Stimulated activated naive CD8-positive, alpha-beta T cell treated with anti-CD3 and anti-CD28 coated beads, Interleukin-15, amount 100 ng/mL, for 72 hours (primary cell): ENCODE data around the gene MT2A.

ENCODE experiments used
- ATAC-seq: fragments of 150-1000 bp; cut with Tn5 transposase; 2 replicates; pipeline ENCODE4 v1.10.0; 2021; ENCODE audit warnings: mild to moderate bottlenecking, moderate library complexity
- DNase-seq, 2 donors: peaks; one replicate each; pipeline ENCODE4 v3.0.0; 2021 to 2022
- H3K27ac Mint-ChIP-seq, 2 donors: one replicate each; pipeline ENCODE4 v1.8.0; 2022; ENCODE audit warnings: mild to moderate bottlenecking in 2 of 2, mixed read lengths in 2 of 2, moderate library complexity in 2 of 2
- H3K27me3 Mint-ChIP-seq: one replicate; pipeline ENCODE4 v1.8.0; 2022; ENCODE audit warnings: mixed read lengths
- H3K4me1 Mint-ChIP-seq: one replicate; pipeline ENCODE4 v1.8.0; 2022; ENCODE audit warnings: mild to moderate bottlenecking, mixed read lengths
- H3K4me3 Mint-ChIP-seq, 2 donors: one replicate each; pipeline ENCODE4 v1.8.0; 2022; ENCODE audit warnings: mild to moderate bottlenecking in 2 of 2, mixed read lengths in 2 of 2, moderate library complexity in 1 of 2
- H3K9me3 Mint-ChIP-seq, 2 donors: one replicate each; pipeline ENCODE4 v1.8.0; 2022; ENCODE audit warnings: mixed read lengths in 2 of 2

Gene MT2A

GRCh38 chr16:56625140-56625942 lies 17.0 kb downstream of the MT2A start, which contains the start of gene MT1E:
Gene MT1E (plus strand): TSS chr16:56625781. CDS start chr16:56625852, 71 bp downstream.
- H3K4me1 Mint-ChIP-seq, result peaks cover 20% of the 10 kb centered on the region
- peak within 1 kb of the TSS; percentile 93 to 96 for H3K27ac Mint-ChIP-seq
- H3K27me3 Mint-ChIP-seq, result peaks cover 58% of the 10 kb centered on the region
- DNase-seq (peak; percentile 62 to 73), ATAC-seq (peak; percentile 92)
- peak within 1 kb of the TSS; percentile 89 to 94 for H3K4me3 Mint-ChIP-seq
- no peaks in the 10 kb centered on the region for H3K9me3 Mint-ChIP-seq

GRCh38 chr16:56625943-56626654 lies 17.7 kb downstream of the MT2A start:
- peaks cover 20% of the 10 kb centered on the region for H3K4me1 Mint-ChIP-seq
- ATAC-seq, result peak; percentile 38
- H3K27me3 Mint-ChIP-seq, result peaks cover 65% of the 10 kb centered on the region
- DNase-seq, result no peak
- H3K27ac Mint-ChIP-seq, result peak overlapping the region; percentile 87 to 93
- no peaks in the 10 kb centered on the region for H3K9me3 Mint-ChIP-seq
- H3K4me3 Mint-ChIP-seq, result peak overlapping the region; percentile 89 to 94

- Mint-ChIP-seq H3K4me1 (peaks cover 22% of the 10 kb centered on the region), H3K27me3 (peaks cover 71% of the 10 kb centered on the region), H3K4me3 (peak overlapping the region; percentile 89 to 94), H3K9me3 (no peaks in the 10 kb centered on the region), H3K27ac (no peak overlapping the region)
- no peak for ATAC-seq
- no peak for DNase-seq
Observed at GRCh38 chr16:56626685-56627084, 18.3 kb downstream of the MT2A start.

GRCh38 chr16:56628486-56629350 lies 20.3 kb downstream of the MT2A start:
- DNase-seq, result no peak
- ATAC-seq, result no peak
- H3K27me3 Mint-ChIP-seq, result peaks cover 91% of the 10 kb centered on the region
- no peak overlapping the region for H3K27ac Mint-ChIP-seq
- H3K9me3 Mint-ChIP-seq, result no peaks in the 10 kb centered on the region
- peaks cover 37% of the 10 kb centered on the region for H3K4me1 Mint-ChIP-seq
- H3K4me3 Mint-ChIP-seq, result no peak overlapping the region

- no peak for DNase-seq
- Mint-ChIP-seq H3K4me1 (peaks cover 38% of the 10 kb centered on the region), H3K9me3 (no peaks in the 10 kb centered on the region), H3K4me3 (no peak overlapping the region), H3K27me3 (peaks cover 92% of the 10 kb centered on the region), H3K27ac (no peak overlapping the region)
- ATAC-seq, result no peak
Observed at GRCh38 chr16:56629531-56629930, 21.1 kb downstream of the MT2A start.

- DNase-seq (no peak), ATAC-seq (peak; percentile 59)
- Mint-ChIP-seq H3K4me3 (no peak overlapping the region), H3K27ac (no peak overlapping the region), H3K4me1 (peaks cover 39% of the 10 kb centered on the region), H3K27me3 (peaks cover 92% of the 10 kb centered on the region), H3K9me3 (no peaks in the 10 kb centered on the region)
Observed at GRCh38 chr16:56630134-56630533, 21.8 kb downstream of the MT2A start.

- peak overlapping the region in 1 of 2 donors; percentile 79 for H3K4me3 Mint-ChIP-seq
Observed at GRCh38 chr16:56631197-56631596, 22.8 kb downstream of the MT2A start.

GRCh38 chr16:56631832-56632155 lies 23.4 kb downstream of the MT2A start:
- Mint-ChIP-seq H3K27me3 (peaks cover 92% of the 10 kb centered on the region), H3K4me3 (peak overlapping the region; percentile 79 to 89)

More at GRCh38 chr16:56631197-56631596, 22.8 kb downstream of the MT2A start:
- H3K9me3 Mint-ChIP-seq, result no peaks in the 10 kb centered on the region
- ATAC-seq, result no peak
- H3K27me3 Mint-ChIP-seq, result peaks cover 92% of the 10 kb centered on the region
- DNase-seq, result no peak
- H3K4me1 Mint-ChIP-seq, result peaks cover 39% of the 10 kb centered on the region
- H3K27ac Mint-ChIP-seq, result no peak overlapping the region

GRCh38 chr16:56632156-56632847 lies 23.9 kb downstream of the MT2A start, which contains the start of gene MT1M:
Gene MT1M (plus strand): TSS chr16:56632659. CDS start chr16:56632732, 73 bp downstream.
- Mint-ChIP-seq H3K27ac (no peak within 1 kb of the TSS), H3K4me1 (peaks cover 41% of the 10 kb centered on the region), H3K4me3 (peak within 1 kb of the TSS; percentile 79 to 89), H3K27me3 (peaks cover 92% of the 10 kb centered on the region), H3K9me3 (no peaks in the 10 kb centered on the region)
- ATAC-seq, result peak; percentile 53
- no peak for DNase-seq

More at GRCh38 chr16:56631832-56632155, 23.4 kb downstream of the MT2A start:
- DNase-seq (no peak), ATAC-seq (no peak)
- H3K4me1 Mint-ChIP-seq, result peaks cover 41% of the 10 kb centered on the region
- H3K9me3 Mint-ChIP-seq, result no peaks in the 10 kb centered on the region
- H3K27ac Mint-ChIP-seq, result no peak overlapping the region

GRCh38 chr16:56632848-56633365 lies 24.5 kb downstream of the MT2A start:
- H3K27me3 Mint-ChIP-seq, result peaks cover 96% of the 10 kb centered on the region
- DNase-seq (no peak), ATAC-seq (no peak)
- H3K4me3 Mint-ChIP-seq, result peak overlapping the region; percentile 77 to 89
- no peaks in the 10 kb centered on the region for H3K9me3 Mint-ChIP-seq
- H3K4me1 Mint-ChIP-seq, result peaks cover 46% of the 10 kb centered on the region
- no peak overlapping the region for H3K27ac Mint-ChIP-seq

- Mint-ChIP-seq H3K9me3 (no peaks in the 10 kb centered on the region), H3K27ac (no peak overlapping the region), H3K4me1 (peaks cover 52% of the 10 kb centered on the region), H3K4me3 (no peak overlapping the region), H3K27me3 (peaks cover 100% of the 10 kb centered on the region)
- ATAC-seq, result no peak
- DNase-seq, result no peak
Observed at GRCh38 chr16:56633535-56633934, 25.2 kb downstream of the MT2A start.

GRCh38 chr16:56634715-56635440 lies 26.5 kb downstream of the MT2A start:
- DNase-seq (no peak), ATAC-seq (no peak)
- Mint-ChIP-seq H3K27me3 (peaks cover 100% of the 10 kb centered on the region), H3K4me3 (peak overlapping the region; percentile 76 to 81), H3K27ac (peak overlapping the region in 1 of 2 donors; percentile 34), H3K4me1 (peaks cover 56% of the 10 kb centered on the region), H3K9me3 (no peaks in the 10 kb centered on the region)

GRCh38 chr16:56635441-56635967 lies 27.1 kb downstream of the MT2A start:
- ATAC-seq (no peak), DNase-seq (no peak)
- H3K27ac Mint-ChIP-seq, result no peak overlapping the region
- H3K27me3 Mint-ChIP-seq, result peaks cover 100% of the 10 kb centered on the region
- H3K4me1 Mint-ChIP-seq, result peaks cover 56% of the 10 kb centered on the region
- H3K9me3 Mint-ChIP-seq, result no peaks in the 10 kb centered on the region
- H3K4me3 Mint-ChIP-seq, result peak overlapping the region; percentile 76 to 81
